HUDEP-2 (cell line): ENCODE data around the gene ALK.

Source experiments
- DNase-seq, 76 experiments: peaks; one replicate each; lab custom pipeline; 2025; ENCODE audit not compliant: unreplicated experiment in 76 of 76; lab: John Stamatoyannopoulos, UW

The ALK gene

DNA sequence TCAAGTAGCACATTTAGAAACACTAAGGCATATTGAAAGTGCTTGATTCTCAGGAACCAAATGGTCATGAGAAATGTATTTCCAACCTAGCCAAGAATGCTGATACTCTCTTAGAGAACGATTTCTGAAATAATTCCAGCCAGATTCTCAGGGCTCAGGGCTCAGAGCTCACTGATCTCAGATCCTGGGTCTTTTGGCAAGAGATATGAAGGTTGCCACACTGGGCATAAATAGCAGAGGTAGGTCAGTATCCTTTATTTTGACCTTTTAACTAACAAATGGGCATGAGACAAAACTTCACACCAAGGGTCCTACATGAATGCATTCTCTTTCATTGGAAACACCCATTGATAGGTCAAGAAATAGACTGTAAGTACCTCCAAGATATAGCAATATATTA is 364.1 kb downstream of the ALK start:
- no peak for DNase-seq

DNA sequence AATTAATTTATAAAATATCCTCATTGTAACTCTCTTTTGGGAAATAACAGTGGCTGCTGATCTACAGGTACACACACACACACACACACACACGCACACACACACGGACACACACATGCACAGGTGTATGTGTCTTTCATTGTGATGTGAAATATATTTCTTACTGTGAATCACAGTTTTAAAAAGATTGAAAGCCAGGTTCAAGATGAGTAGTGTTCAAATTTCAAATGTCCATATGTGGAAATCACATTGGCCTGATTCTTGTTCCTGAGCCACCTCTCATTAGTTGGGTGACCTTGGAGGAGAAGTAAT is 372.4 kb downstream of the ALK start:
- no peak for DNase-seq

DNA sequence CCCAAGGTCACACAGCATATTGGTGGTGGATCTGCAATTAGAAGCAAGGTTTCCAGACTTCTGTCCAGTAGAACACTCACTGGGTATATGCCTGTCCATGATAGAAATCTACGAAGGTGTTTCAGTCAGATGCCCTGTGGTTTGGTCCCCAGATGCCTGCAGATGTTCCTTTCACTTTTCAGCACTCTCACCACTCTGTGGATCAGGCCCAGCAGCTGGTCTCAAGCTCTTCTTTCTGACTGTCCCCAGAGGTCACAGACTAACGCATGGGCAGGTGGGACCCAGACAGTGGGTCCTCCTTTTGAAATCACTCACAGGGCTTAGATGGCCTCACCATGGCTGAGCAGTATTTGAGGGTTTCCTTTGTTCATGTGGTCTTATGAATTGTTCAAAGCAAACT is 376.5 kb downstream of the ALK start:
- no peak for DNase-seq

DNA sequence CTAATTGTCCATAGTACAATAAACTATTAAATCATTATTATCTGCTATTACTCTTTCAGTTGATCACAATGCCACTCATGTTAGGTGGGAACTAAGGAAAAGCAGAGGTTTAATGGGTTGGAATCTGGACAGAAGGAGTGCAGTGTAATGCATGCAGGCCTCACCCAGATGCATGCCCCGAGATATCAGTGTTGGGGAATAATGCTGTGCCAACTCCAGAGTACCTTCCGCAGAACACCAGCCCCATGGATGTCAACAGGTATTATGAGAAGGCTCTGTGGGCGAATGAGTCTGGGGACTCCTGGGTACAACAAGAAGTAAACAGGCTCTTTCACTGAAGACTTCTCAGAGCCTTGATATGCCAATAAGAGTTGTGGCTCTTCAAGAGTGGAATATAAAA is 377.4 kb downstream of the ALK start:
- DNase-seq: no peak

DNA sequence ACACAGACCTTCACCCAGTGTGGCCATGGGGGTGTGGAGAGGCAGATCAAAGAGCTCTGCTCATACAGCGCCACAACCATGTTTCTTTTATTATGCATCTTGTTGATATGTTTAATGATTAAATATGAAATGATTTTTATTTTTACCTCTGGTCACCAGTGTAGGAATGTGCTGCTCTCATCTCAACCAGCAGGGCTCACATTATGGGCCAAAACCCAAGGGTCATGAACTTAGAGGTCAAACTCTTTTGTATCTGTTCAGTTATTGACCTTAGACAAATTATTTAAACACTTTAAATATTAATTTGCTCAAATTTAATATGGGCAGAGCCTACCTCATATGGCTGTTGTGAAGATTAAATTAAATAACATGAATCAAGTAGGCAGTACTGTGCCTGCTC is 386.2 kb downstream of the ALK start:
- DNase-seq: no peak

DNA sequence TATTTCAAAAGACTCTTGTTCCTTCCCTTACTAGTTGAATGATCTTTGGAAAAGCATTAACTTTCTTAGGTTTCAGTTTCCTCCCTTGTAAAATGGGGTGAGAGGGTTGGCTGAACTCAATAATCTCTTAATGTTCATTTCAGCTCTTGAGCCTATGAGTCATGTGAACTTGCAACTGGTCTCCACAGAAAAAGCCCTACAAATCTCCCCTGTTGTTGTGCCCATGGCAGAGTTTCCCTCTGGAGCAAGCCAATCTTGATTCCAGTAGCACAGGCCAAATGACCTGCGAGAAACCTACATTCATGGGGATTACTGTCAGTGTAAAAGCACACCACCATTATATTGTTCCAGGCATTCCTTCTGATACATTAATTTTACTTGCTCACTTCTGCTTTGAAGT is 388.9 kb downstream of the ALK start:
- no peak for DNase-seq

DNA sequence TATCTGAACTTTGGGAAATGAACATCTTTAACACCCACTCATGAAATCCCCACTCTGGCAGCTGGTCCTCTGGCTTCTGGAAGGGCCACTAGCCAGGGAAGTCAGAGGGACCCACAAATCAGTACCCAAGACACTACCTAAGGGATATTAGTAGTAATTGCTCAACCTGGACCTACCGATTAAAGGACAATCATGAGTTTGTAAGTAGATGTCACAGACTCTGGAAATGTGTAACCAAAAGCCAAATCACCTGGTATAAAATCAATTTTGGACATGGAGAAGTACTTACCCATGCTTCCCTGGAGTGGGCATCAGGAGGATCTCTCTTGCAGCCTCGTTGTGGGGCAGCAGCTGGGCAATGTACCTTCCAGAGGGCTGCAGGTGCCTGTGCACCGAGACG is 389.8 kb downstream of the ALK start:
- DNase-seq: no peak

DNA sequence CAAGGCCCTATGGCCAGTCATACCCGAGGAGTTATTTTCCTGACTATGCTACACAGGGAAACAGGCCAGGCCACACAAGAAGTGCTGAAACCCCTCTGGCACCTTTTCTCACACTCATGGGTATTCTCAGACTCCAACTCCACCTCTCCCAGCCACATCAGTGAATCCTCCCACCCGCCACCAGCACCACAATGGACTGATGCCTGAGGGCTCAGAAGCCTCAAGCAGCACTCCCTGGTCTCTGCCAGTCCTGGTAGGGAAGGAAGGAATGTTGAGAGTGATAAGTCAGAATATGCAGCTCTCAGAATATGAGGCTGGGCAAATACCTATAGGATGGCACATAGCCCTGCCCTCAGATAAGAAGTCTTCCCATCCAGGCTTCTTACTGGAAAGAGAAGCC is 391.1 kb downstream of the ALK start:
- DNase-seq: no peak

DNA sequence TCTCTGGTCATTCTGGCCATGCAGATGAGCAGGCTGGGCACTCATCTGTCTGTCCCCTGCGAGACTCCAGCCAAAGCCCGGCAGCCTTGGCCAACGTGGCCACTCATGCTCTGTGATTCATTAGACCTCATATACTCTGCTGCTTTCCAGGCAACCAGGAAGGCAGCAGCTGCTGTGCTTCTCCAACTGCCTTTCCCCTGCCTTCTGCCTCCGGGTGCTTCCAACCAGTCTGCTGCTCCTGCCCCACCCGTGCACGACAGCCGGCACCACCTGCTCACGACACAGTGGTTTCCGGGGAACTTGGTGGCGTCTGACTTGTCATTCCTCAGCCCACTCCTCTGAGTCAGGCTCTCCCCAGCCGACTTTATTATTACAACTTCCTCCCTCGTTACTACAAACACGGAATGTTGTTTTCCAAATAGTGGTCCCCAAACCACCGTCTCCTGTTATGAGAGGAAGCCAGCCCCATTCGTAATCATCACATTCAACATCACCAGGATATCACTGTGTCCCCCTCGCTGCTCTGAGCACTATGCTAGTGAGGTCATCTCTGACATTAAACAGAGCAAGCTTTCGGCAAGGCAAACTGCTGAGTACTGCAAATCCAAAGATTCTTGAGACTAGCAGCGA is 392.4 kb downstream of the ALK start:
- no peak for DNase-seq

DNA sequence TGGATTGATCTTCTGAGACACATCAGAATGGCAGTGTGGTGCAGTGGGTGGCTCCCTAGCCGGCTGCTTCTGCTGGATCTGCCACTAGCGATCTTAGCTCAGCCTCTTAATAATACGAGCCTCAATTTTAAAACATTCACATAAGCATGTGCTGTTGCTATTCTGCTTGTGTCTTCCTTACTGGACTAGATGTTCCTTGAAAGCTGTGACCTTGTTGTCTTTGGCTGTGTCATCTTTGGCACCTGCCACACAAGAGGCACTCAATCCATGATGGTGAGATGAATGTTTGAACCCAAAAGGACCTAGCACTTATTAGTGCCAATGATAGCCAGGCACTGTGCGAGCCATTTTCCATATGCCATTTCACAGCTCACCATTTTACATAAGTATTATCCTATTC is 393.0 kb downstream of the ALK start:
- no peak for DNase-seq

DNA sequence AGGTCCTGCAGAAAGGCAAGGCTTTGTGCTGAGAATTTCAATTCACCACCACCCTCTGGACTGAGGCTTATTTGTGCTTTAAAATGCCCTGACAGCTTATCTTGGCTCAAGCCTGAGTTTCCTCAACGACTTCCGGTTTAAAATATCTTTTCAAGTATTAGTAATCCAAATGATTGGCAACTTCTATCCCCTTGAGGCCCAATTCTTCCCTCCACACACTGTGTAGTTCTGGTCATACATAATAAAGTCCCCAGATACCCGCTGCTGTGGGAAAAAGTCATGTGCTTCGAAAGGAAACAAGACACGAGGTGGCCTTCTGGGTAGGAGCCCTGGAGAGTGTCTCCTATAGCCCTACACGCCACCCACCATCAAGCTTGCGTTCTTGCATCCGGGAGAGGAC is 393.4 kb downstream of the ALK start:
- DNase-seq: no peak

DNA sequence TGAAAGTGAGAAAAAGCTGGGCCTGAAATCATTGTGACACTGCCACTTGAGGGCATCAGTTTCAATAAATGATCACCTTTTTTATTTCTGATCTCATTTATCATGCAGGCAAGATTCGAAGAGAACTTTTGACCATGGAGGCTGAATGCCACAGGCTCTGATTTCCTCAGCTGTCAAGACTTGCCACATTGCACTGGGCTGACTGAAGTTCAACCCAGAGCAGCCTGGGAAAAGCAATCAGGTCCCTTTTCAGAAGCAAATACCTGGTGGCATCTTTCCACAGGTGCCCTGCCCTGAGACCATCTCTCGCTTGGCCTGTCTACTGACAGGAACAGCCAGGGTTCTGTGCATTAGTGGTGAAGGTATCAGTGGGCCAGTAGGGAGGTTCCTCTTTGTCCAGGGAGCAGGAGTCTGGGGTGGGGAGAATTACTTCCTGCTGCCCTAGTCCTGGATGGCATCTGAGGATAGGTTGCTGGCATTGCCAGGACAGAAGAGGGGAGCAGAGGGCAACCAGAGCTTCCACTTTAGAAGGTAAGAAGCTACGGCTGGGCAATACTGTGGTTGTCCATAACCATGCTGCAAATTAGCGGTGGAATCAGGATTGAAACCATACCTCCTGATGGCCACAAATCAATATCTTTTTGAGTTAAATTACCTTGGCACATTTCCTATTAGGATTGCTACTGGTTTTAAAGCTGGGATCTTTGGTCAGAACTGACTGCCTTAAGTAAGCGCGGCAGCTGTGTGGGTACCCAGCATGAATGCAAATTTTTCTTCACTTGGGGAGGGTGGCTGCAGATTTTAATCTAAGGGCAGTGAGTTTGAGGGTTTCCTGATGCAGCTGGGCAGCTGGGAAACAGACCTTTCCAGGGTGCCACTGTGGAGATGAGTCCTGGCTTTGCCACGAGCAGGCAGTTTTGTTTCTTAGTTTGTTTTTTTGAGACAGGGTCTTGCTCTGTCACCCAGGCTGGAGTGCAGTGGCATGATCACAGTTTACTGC is 394.5 kb downstream of the ALK start:
- no peak for DNase-seq

DNA sequence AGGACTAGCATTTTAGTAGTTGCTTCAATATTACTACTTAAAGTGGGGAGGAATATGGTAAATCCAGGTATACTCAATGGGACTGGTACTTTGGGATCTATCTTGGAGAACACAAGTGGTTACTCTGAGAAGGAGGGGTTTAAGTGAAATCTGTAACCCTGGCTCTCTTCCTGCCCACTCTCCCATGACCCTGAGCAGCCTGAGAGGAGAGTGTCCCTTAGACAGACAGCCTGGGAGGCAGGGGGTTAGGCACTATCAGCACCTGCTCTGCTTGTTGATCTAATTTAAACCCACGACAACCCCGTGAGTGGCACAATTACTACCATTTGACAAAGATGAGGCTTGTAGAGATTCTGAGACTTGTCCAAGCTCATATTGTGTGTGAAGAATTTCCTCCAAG is 395.5 kb downstream of the ALK start:
- DNase-seq: no peak

DNA sequence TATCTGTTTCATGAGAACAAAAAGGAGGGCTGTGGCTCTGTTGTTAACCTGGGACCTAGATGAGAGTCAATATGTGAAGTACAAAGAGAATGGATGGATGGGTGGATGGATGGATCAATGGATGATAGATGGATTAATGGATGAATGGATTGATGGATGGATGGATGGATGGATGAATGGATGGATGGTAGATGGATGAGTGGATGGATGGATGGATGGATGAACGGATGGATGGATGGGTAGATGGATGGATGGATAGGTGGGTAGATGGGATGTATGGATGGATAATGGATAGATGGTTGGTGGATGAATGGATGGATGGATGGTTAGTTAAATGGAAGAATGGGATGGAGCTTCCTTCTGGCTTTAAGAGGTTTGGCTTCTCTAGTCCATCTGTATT is 396.7 kb downstream of the ALK start:
- DNase-seq: no peak

DNA sequence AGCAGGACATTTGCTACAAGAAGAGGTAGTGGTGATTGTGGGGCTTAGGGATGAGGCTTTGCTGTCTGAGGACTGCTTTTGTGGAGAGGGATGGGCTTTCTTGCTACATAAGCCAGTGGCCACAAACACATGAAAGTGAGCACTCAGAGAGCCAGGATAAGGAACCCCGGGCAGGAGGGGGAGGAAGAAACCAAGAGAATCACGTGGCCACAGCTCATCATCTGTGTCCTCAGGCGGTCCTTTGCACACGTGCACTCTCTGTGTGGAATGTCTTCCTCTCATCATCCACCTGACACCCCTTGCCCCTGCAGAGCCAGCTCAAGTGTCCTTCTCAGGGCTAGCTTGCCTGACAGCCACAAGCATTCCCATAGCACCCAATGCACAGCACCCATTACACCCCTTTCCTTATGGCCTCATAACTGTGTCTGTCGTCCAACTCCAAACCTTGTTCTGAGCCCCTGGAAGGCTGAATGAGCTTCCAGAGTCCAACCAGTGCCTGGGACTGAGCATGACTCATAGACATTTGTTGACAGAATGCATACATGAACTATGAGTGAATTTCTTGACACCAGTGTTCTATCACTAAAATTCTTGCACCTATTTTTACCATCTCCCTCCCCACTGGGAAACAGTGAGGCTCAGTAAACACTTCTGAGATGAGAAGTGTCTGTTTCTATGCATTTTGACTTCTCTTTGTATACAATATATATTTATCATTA is 398.3 kb downstream of the ALK start:
- DNase-seq: no peak

DNA sequence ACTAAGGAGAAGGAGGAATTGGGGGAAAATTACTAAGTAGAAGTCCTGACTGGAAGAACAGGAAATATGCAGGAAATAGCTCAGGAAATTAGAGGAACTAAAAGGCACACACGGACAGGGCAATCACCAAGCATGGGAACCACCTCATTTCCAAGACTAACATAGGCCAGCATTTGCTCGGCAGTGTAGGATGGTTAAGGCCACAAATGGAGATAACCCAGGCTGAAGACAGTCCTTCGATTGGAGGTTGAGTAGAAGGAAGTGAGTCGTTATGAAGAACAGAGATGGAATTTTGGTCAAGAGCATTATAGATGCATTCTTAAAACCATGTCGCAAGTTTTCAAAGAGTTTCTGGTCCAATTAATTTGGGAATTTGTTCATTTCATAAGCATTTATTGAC is 401.4 kb downstream of the ALK start:
- no peak for DNase-seq

DNA sequence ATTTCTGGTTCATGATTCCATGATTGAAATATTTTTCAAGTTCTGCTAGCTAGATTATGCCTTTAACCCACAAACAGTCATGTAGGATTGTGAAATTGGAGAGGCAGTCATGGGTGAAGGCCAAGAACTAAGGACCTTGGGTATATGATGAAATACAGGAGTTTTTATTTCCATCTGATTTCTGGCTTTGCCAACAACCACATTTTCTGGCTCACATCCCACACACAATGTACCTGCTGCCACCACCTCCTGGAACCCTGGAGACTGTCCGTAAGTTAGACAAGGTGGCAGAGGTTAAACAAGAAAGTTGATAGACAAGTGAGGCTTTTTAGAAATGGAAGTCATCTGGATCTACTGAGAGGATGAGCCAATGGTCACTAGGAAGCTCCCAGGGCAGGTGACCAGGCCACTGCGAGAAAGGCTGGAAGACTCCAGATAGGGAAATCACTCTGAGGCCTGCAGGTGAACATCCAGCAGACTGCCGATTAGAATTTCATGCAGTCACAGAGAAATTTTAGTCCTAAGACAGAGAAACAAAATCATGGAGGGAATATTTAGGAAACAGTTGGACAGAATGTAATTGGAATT is 402.0 kb downstream of the ALK start:
- DNase-seq: no peak

DNA sequence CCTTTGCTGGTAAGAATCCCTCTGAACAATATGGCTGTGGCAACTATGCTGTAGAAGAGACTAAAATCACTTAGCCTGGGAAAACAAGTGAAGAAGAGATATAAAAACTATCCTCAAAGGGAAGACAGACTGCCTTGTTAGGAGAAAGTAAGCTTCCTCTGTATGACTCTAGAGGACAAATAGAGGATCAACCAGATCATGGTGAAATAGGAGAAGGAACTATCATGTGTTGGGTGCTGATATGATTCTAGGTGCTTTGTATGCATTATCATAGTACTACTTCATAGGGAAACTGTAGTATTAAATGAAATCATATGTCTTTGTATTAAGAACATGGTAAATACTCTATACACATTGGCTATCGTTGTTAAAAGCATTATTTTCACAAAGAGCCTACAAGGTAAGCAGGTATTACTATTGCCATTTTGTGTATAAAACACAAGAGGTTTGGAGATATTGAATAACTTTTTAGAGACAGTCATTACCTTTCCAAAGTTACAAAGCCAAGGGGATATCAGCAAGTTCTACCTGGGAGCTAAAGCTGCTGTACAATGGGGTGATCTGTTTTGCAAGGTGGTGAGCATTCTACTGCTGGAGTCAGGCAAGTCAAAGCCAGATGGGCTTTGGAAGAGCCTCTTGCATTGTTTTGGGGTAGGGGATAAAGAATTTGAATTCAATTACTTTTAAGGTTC is 402.6 kb downstream of the ALK start:
- DNase-seq: no peak

DNA sequence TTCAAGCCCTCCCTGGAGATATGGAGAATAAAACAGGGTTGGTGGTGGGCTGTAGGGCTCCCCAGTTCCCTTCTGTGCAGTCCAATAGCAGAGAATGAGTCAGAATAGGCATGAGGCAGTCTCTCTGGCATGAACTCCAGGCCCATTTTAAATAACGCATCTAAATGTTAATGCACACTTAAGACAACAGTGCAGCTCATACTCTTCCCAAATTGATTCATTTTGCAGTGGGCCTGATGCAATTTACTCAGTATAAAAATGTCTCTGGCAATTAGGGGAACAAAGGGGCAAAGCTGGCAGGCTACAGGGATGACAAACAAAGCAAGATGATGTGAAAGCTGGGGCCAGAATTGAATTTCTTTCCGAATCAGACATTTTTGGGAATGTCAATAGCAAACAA is 403.4 kb downstream of the ALK start:
- no peak for DNase-seq

DNA sequence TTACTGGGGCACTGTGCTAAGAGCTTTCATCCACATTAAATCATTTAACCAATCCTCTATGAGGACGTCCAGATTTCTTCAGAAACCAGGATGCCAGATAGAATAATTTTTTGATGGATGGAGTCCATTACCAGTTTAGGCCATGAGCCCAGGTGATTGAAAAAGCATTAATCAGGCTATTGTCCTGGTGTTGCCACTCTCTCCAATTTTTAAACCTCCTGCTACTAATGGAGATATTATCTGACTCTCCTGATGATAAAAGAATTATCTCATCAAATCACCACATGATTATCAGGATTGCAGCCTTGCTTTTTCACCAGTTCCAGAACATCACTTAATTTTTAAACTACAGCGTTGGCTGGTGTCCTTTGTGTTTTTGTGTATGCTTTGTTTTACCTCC is 404.0 kb downstream of the ALK start:
- DNase-seq: no peak

DNA sequence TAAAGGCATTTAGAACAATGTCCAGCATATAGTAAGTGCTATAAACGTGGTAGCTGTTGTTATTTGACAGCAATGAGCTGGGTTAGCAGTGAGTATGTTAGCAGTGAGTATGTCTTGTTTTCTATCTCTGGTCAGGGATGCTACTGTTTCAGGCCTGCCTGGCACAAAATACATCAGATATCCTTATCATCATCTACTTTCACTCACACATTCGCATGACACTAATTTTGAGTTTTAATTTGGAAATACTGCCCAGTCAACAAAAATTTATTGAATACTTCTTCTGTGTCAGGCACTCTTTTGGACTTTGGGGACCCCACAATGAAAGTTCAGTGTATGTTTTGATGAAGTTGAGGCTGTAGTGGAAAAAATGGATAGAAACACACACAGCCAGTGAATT is 404.6 kb downstream of the ALK start:
- no peak for DNase-seq
